K562 (cell line): ENCODE data around the gene ZNF335. TPM values are rescaled to one million over a fixed set of nuclear protein-coding genes. Genes with fewer than 3 reads are reported as not detected.

Experiments used
- BDP1 ChIP-seq: IDR thresholded peaks from 3 replicates; pipeline ENCODE4 v1.6.1; 2011; ENCODE audit not compliant: insufficient read length, insufficient read depth
- BRF1 ChIP-seq: IDR thresholded peaks from 3 replicates; pipeline ENCODE4 v1.6.1; 2011; ENCODE audit warnings: borderline replicate concordance, mild to moderate bottlenecking; ENCODE audit not compliant: insufficient read length; ENCODE audit errors: extremely low read depth
- CEBPB ChIP-seq: fragments of 450-650 bp; IDR thresholded peaks from 2 replicates; pipeline ENCODE4 v1.6.1; 2016; ENCODE audit warnings: missing genetic modification characterization, missing compliant biosample characterization
- ESRRA ChIP-seq: fragments of 450-650 bp; IDR thresholded peaks from 2 replicates; pipeline ENCODE4 v1.6.1; 2014; ENCODE audit warnings: low read depth, mild to moderate bottlenecking, moderate library complexity, borderline replicate concordance
- GABPB1 ChIP-seq: sonication (generic); formaldehyde crosslinking; IDR thresholded peaks from 2 replicates; pipeline ENCODE4 v1.8.0; 2022; ENCODE audit warnings: mild to moderate bottlenecking, missing genetic modification reagents
- HOXB6 ChIP-seq: fragments of 250-450 bp; sonication (Bioruptor Pico); IDR thresholded peaks from 2 replicates; pipeline ENCODE4 v1.5.1; 2022; ENCODE audit warnings: mild to moderate bottlenecking, borderline replicate concordance
- L3MBTL2 ChIP-seq: fragments of 450-650 bp; IDR thresholded peaks from 2 replicates; pipeline ENCODE4 v1.6.1; 2016; ENCODE audit warnings: mild to moderate bottlenecking, moderate library complexity
- MAZ ChIP-seq, 2 experiments: fragments of 450-650 bp in 1 of 2; sonication (generic) in 1 of 2; formaldehyde crosslinking; IDR thresholded peaks in 1 of 2; conservative IDR thresholded peaks in 1 of 2; 2 replicates each; pipeline versions ENCODE4 v1.4.0 to v1.5.0; 2020; ENCODE audit warnings: mild to moderate bottlenecking in 1 of 2, missing genetic modification reagents in 1 of 2
- MTA2 ChIP-seq: fragments of 450-650 bp; IDR thresholded peaks from 2 replicates; pipeline ENCODE4 v1.6.1; 2016; ENCODE audit warnings: low read depth
- RBM34 ChIP-seq: fragments of 200-400 bp; formaldehyde crosslinking; IDR thresholded peaks from 2 replicates; pipeline ENCODE4 v1.6.1; 2018; ENCODE audit warnings: low read length, borderline replicate concordance; ENCODE audit not compliant: insufficient read depth
- SUPT5H ChIP-seq: fragments of 450-650 bp; IDR thresholded peaks from 2 replicates; pipeline ENCODE4 v1.6.1; 2016
- ZC3H11A ChIP-seq: IDR thresholded peaks from 2 replicates; pipeline ENCODE4 v1.6.1; 2012; ENCODE audit warnings: low read depth, low read length, improper control_type of control experiment
- ZNF140 ChIP-seq: fragments of 250-450 bp; sonication (Bioruptor Pico); IDR thresholded peaks from 2 replicates; pipeline ENCODE4 v1.8.0; 2021; ENCODE audit warnings: moderate library complexity, mild to moderate bottlenecking, inconsistent platforms
- polyA plus RNA-seq, 8 experiments: library from polyadenylated mRNA; depleted of rRNA in 4 of 8; stranded (reverse) in 5 of 8; unstranded in 3 of 8; fragments of >200 nt; fragmentation: Nextera tagmentation in 2 of 8; fragmentation: Illumina TruSeq in 1 of 8; extraction: Ambion mirVana in 2 of 8; extraction: Trizol in 1 of 8; gene quantifications; 2 replicates each; pipeline versions ENCODE4 v1.2.1 to v1.2.3, GENCODE V29; 2011 to 2014; ENCODE audit warnings: inconsistent platforms in 1 of 8, missing spikeins in 1 of 8
- total RNA-seq, 7 experiments: library from RNA; depleted of rRNA in 6 of 7; stranded (reverse); fragments of >200 nt in 6 of 7; fragmentation: Illumina TruSeq in 2 of 7; extraction: Trizol in 2 of 7; gene quantifications; 2 replicates each; pipeline versions ENCODE4 v1.2.1 to v1.2.3, GENCODE V29; 2011 to 2021; ENCODE audit warnings: low replicate concordance in 1 of 7
- TF ChIP-seq, protein P1 (sequence below): fragments of 450-650 bp; IDR thresholded peaks from 2 replicates; pipeline ENCODE4 v1.6.1; 2016; ENCODE audit warnings: missing biosample characterization, missing genetic modification characterization
- TF ChIP-seq, protein P2 (sequence below), 3 experiments: fragments of 200-800 bp in 1 of 3; fragments of 250-450 bp in 1 of 3; fragments of 450-650 bp in 1 of 3; sonication (Bioruptor Pico) in 1 of 3; sonication (Bioruptor generic) in 1 of 3; formaldehyde crosslinking in 1 of 3; IDR thresholded peaks; 2 replicates each; pipeline versions ENCODE4 v1.6.1 to v1.8.0; 2016 to 2022; ENCODE audit warnings: mild to moderate bottlenecking in 2 of 3, missing genetic modification characterization in 2 of 3, missing compliant biosample characterization in 1 of 3, moderate library complexity in 1 of 3
- TF ChIP-seq, protein P3 (sequence below), 2 experiments: fragments of 450-650 bp in 1 of 2; IDR thresholded peaks; 2 replicates each; pipeline ENCODE4 v1.6.1; 2011 to 2017; ENCODE audit warnings: low read depth in 2 of 2, antibody characterized with exemption in 1 of 2, borderline replicate concordance in 1 of 2, low read length in 1 of 2, mild to moderate bottlenecking in 1 of 2, mixed read lengths in 1 of 2; ENCODE audit not compliant: control insufficient read depth in 1 of 2
- TF ChIP-seq, protein P4 (sequence below): fragments of 250-450 bp; sonication (Bioruptor Pico); IDR thresholded peaks from 2 replicates; pipeline ENCODE4 v1.4.0; 2020; ENCODE audit warnings: borderline replicate concordance

The ZNF335 gene
- total and polyA plus RNA-seq, 9 of the 15 experiments (the other 6 are each of a cell fraction or from before 2014, with no cell fraction given) = 0.39 to 16.0 (median 7.6) TPM

DNA sequence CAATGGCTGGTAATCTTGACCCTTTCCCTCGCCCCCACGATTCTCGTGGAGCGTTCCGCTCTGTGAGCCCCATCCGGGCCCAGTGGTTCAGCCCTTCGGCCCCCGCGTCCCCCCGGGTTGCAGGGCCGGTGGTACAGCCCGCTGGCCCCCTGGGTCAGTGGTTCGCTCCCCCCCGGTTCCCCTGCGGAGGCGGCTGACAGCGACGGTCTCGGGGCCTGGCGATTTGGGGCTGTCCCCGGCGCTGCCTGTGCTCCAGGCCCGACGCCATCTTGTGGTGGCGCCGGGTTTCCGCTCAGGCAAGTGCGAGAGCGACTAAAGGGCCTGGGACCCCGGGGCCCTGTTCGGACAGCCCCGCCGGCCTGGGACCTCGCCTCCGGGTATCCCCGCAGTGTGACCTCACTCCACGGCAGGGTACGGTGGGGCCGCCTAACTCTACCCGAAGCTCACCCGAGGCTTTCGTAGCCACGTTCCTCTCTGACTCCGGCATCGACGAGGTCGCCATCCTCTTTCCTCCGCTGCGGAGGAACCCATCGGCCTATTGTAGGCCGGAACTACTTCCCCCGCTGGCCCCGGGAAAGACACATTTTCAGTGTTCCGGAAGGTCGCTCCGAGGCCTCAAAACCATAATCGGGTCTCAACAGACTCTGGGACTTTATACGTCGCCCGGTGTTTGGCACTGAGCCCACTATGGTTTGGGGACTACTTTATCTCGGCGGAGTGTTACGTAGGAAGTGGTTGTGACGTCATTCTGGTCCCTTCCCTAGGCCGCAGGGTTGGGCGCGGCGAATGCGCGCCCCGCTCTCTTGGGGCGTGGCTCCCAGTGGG is at the start of gene ZNF335 (continued):
- TF ChIP-seq, protein P1, sequence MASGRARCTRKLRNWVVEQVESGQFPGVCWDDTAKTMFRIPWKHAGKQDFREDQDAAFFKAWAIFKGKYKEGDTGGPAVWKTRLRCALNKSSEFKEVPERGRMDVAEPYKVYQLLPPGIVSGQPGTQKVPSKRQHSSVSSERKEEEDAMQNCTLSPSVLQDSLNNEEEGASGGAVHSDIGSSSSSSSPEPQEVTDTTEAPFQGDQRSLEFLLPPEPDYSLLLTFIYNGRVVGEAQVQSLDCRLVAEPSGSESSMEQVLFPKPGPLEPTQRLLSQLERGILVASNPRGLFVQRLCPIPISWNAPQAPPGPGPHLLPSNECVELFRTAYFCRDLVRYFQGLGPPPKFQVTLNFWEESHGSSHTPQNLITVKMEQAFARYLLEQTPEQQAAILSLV (tag) = peak; percentile 22; the same call in 1 of the 2 replicates
- no peak for TF ChIP-seq CEBPB (tag)
- TF ChIP-seq ZC3H11A = no peak
- TF ChIP-seq L3MBTL2 = peak; percentile 66; the same call in 1 of the 2 replicates
- TF ChIP-seq, protein P2, sequence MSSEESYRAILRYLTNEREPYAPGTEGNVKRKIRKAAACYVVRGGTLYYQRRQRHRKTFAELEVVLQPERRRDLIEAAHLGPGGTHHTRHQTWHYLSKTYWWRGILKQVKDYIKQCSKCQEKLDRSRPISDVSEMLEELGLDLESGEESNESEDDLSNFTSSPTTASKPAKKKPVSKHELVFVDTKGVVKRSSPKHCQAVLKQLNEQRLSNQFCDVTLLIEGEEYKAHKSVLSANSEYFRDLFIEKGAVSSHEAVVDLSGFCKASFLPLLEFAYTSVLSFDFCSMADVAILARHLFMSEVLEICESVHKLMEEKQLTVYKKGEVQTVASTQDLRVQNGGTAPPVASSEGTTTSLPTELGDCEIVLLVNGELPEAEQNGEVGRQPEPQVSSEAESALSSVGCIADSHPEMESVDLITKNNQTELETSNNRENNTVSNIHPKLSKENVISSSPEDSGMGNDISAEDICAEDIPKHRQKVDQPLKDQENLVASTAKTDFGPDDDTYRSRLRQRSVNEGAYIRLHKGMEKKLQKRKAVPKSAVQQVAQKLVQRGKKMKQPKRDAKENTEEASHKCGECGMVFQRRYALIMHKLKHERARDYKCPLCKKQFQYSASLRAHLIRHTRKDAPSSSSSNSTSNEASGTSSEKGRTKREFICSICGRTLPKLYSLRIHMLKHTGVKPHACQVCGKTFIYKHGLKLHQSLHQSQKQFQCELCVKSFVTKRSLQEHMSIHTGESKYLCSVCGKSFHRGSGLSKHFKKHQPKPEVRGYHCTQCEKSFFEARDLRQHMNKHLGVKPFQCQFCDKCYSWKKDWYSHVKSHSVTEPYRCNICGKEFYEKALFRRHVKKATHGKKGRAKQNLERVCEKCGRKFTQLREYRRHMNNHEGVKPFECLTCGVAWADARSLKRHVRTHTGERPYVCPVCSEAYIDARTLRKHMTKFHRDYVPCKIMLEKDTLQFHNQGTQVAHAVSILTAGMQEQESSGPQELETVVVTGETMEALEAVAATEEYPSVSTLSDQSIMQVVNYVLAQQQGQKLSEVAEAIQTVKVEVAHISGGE (CRISPR knock-in tag; IDR thresholded peaks at IDR 0.05) = peak in 1 of 3 experiments; percentile 80; a peak in 2 of 6 replicates
- TF ChIP-seq MAZ (CRISPR knock-in tag; conservative IDR thresholded peaks at IDR 0.05 in 1 of 2, IDR thresholded peaks at IDR 0.05 in 1 of 2) = peak; percentile 76 to 80
- TF ChIP-seq RBM34 = no peak
- TF ChIP-seq, protein P3, sequence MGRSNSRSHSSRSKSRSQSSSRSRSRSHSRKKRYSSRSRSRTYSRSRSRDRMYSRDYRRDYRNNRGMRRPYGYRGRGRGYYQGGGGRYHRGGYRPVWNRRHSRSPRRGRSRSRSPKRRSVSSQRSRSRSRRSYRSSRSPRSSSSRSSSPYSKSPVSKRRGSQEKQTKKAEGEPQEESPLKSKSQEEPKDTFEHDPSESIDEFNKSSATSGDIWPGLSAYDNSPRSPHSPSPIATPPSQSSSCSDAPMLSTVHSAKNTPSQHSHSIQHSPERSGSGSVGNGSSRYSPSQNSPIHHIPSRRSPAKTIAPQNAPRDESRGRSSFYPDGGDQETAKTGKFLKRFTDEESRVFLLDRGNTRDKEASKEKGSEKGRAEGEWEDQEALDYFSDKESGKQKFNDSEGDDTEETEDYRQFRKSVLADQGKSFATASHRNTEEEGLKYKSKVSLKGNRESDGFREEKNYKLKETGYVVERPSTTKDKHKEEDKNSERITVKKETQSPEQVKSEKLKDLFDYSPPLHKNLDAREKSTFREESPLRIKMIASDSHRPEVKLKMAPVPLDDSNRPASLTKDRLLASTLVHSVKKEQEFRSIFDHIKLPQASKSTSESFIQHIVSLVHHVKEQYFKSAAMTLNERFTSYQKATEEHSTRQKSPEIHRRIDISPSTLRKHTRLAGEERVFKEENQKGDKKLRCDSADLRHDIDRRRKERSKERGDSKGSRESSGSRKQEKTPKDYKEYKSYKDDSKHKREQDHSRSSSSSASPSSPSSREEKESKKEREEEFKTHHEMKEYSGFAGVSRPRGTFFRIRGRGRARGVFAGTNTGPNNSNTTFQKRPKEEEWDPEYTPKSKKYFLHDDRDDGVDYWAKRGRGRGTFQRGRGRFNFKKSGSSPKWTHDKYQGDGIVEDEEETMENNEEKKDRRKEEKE (IDR thresholded peaks at IDR 0.05; ENCODE audit: borderline replicate concordance in 1 of 2, control insufficient read depth in 1 of 2, low read depth in 2 of 2, low read length in 1 of 2) = peak; percentile 83 to 95; a peak in 3 of 4 replicates
- TF ChIP-seq ZNF140 (CRISPR knock-in tag) = no peak
- TF ChIP-seq HOXB6 = 0 out of 2 replicates have a peak, but pooled peaks have one; percentile 38
- TF ChIP-seq GABPB1 (CRISPR knock-in tag) = peak; percentile 82
- no peak for TF ChIP-seq BDP1
- TF ChIP-seq SUPT5H = no peak; the same call in none of the 2 replicates
- TF ChIP-seq ESRRA = peak; percentile 83
- no peak for TF ChIP-seq BRF1
- no peak for TF ChIP-seq MTA2
- TF ChIP-seq, protein P4, sequence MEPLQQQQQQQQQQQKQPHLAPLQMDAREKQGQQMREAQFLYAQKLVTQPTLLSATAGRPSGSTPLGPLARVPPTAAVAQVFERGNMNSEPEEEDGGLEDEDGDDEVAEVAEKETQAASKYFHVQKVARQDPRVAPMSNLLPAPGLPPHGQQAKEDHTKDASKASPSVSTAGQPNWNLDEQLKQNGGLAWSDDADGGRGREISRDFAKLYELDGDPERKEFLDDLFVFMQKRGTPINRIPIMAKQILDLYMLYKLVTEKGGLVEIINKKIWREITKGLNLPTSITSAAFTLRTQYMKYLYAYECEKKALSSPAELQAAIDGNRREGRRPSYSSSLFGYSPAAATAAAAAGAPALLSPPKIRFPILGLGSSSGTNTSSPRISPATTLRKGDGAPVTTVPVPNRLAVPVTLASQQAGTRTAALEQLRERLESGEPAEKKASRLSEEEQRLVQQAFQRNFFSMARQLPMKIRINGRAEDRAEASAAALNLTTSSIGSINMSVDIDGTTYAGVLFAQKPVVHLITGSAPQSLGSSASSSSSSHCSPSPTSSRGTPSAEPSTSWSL (CRISPR knock-in tag) = peak; percentile 63; the same call in 1 of the 2 replicates
